ENCODE measurements around the gene PCDH9.

PCDH9 gene

GRCh38 chr13:67015976-67016600 lies 214.0 kb downstream of the PCDH9 start:
- no peak for DNase-seq

- no peak for DNase-seq
Observed at GRCh38 chr13:67014399-67014798, 215.7 kb downstream of the PCDH9 start.

DNA sequence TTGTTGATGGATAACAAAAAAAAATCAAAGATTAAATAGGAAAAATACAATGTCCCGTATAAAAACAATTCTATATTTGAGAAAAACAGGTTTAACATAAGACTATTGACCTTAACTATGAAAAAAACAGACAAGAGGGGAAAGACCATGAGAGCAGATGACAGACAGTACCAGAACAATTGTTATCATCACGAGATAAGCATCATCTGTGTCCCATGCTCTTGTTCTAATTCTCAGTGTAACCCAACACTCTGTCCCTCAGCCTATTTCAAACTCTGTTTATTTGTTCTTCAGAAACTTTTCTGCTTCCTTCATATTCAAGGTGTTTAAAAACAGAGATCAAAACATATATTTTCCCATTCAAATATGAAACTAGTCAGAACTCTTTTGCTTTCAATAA lies 216.4 kb downstream of the PCDH9 start:
- no peak for DNase-seq

DNA sequence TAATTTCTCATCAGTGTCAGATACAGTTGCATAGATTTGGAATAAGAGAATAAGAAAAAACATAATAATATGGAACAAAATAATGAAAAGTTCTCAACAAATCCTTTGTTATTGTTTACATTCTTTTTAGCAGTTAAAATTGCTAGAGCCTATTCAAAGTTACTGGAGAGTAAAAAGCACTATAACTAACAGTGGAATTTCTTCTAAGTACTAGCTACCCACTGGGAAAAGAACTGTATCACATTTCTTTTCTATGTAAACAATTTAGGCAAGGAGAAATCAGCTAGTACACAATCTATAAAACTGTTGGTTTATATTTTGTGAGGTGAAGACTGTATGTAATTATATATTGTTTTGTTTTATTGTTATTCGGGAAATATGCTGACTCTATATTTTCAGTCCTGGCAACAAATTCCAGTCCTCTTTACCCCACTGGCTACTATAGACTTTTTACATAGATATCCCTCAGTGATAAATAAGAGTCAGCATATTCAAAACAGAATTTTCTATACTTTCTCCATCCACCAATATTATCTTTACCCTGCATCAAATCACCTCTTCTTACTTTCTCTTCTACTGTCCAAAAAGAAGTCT lies 222.0 kb downstream of the PCDH9 start:
- DNase-seq, result no peak

DNA sequence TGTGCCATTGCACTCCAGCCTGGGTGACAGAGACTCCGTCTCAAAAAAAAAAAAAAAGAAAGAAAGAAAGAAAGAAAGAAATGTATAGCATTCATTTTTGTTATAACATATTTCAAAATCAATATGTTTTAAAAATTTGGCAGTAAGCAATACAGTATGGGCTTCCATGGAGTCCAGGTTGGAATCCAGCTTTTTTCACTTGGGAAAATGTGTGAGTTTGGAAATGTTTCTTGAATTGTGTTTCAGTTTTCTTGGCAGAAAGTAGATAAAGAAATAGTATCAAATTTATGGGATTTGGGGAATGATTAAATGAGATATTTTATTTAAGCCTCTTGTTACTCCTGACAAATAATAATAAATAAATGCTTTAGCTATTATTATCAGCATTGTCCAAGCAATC lies 225.6 kb downstream of the PCDH9 start:
- DNase-seq, result no peak

GRCh38 chr13:67003743-67004142 lies 226.4 kb downstream of the PCDH9 start:
- no peak for DNase-seq

- no peak for DNase-seq
Observed at GRCh38 chr13:67001363-67001762, 228.8 kb downstream of the PCDH9 start.

DNA sequence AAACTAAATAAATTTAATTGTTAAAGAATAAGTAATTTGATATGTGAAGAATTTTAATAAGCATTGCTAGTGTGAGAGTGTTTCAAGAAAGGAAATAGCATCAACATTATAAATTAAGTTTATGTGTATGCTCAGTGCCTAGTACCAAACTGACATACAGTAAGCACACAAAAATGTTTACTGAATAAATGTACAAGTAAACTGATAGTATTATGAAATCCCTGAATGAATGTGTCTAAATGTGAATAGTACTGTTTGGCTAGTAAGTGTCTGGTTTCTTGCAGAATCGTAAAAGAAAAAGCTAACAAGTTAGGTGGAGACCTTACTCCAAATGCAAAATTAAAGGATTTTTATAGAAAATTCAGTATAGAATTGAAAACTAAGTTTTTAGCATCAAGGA lies 233.6 kb downstream of the PCDH9 start:
- no peak for DNase-seq

DNA sequence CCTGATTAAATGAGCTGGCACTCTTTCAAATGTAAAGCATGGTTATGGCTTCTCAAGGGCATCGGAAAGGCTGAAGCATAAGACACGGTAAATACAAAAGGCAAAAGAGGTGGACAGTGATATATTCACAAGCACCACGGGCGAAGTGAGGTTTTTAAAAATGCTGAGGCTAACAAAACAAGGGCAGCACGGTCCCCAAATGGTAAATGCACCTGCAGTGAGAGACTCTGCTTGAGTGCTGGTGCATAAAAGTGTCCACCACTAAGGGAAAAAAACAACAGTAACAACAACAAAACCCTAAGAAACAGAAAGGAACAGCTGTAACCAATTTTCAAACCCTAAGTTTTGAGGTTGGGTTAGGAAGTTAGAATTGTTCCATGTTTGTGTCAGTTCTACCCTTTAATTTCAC lies 234.9 kb downstream of the PCDH9 start:
- no peak for DNase-seq

GRCh38 chr13:66994517-66995202 lies 235.5 kb downstream of the PCDH9 start:
- no peak for DNase-seq

DNA sequence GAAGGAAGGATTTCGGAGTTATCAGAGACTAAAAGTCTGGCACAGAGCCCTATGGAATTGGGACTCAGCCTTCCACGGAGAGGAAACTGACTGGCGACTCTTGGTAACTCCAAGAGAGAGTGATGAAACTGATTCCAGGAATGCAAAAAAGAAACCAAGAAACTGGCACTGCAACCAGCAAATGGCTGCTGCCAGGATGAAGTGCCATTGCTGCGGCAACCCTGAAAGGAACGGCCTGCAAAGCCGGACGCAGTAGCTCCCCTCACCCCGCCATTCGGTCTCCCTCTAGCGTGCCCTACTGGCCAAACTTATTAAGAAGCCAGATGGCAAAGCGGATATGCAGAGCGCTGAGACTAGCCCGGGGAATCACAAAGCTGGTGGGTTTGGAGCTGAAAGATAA lies 236.0 kb downstream of the PCDH9 start:
- no peak for DNase-seq

- no peak for DNase-seq
Observed at GRCh38 chr13:66992719-66993118, 237.4 kb downstream of the PCDH9 start.

- DNase-seq, result no peak
Observed at GRCh38 chr13:66992183-66992582, 238.0 kb downstream of the PCDH9 start.

DNA sequence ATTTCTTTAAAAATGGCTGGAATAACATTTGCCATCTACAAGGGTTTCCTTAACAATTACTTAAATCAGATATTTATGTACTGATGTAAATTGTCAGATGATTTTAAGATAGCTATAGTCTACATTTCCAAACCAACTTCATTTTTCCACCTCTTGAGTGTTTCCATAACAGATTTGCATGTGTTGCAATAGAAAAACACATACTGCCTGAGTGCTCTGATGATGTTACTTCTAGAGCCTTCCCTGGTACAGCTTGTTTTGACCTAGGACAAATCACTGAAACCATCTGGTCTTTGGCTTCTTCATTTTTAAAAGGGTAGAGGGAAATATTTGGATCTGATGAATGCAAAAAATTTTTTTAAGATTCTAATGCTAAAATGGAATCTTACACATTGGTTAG lies 245.9 kb downstream of the PCDH9 start:
- no peak for DNase-seq

GRCh38 chr13:66981912-66982311 lies 248.2 kb downstream of the PCDH9 start:
- no peak for DNase-seq

DNA sequence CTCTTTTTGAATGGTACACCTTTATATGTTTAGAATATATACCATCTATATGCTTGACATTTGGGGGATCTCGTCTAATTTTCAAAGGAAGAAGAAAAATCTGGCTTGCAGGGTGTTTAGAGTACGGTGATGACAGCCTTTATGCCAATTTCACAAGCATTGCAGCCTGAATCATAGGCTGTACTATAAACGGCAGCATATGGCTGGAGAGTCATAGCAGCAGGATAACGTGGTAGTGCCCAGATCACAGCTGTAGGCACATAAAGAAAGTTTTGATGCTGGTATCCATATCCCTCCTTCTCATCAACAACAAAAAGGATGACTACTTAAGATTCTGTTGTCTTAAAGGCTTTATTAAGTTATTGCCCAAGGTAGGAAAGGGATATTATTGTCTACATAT lies 253.0 kb downstream of the PCDH9 start:
- DNase-seq, result no peak

GRCh38 chr13:66974889-66975288 lies 255.2 kb downstream of the PCDH9 start:
- no peak for DNase-seq

- no peak for DNase-seq
Observed at GRCh38 chr13:66974174-66974573, 256.0 kb downstream of the PCDH9 start.

DNA sequence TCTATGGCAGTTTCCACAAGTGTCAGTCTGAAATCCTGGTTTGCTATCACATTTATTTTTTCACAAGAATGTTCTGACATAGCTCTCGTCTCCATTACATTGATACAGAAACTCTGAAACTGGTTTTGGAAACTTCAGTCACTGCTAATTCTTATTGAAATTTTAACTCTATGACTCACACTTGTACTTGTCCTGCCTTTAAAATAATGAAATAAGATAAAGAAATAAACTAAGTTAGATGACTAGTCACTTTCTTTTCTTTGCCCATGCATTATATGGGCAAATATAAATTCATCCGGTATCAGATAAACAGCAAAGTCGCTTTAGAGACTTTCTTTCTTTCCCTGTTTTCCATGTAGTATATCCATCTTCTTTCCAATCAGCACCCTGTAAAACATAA lies 257.5 kb downstream of the PCDH9 start:
- DNase-seq, result no peak

DNA sequence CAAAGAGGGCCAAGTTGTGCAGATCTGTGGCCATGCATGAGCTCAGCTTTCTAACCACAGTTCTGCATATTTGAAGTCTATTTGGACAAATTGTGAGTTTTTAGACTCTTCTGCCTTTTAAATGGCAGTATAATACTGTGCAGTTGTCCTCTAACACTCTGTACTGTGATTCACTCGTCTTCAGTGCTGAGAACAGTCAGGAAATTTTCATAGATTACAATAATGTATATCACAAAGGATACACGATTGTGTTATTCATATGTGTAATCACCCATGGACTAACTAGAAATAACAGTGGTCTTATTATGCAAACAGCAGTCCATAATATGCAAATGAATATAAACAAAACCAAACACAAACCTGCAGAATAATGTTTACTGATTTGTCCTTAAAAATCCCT lies 259.1 kb downstream of the PCDH9 start:
- DNase-seq, result no peak

DNA sequence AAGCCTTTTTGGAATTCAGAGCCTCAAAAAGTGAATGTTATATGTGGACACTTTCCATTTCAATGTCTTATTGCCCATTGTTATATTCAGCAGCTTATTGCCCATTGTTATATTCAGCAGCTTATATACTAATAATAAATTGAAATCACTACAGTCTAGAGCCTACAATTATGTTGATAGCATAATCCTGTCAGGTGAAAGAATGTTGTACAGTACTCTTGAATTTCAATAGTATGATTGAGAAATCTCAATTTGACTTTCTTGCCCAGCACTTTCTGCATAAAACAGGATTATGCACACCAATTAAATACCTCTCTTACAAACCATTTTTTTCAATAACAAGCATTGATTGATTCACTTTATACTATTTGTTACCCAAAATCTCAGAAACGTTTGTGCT lies 260.8 kb downstream of the PCDH9 start:
- DNase-seq, result no peak

GRCh38 chr13:66967811-66968597 lies 262.1 kb downstream of the PCDH9 start:
- DNase-seq, result no peak

- no peak for DNase-seq
Observed at GRCh38 chr13:66965181-66965580, 265.0 kb downstream of the PCDH9 start.

DNA sequence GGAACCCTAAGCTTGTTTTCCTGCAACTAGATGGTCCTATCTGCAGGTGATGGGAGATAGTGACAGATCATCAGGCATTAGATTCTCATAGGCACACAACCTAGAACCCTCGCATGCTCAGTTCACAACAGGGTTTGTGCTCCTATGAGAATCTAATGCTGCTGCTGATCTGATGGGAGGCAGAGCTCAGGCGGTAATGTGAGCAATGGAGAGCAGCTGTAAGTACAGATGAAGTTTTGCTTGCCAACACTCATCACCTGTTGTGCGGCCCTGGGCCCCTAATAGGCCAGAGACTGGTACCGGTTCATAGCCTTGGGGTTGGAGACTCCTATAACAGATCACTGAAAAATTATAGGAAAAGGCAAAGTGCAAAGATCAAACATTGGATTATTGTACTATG lies 267.2 kb downstream of the PCDH9 start:
- DNase-seq, result no peak

Data from cortex of kidney (tissue), 1 donor.